GM12865 (cell line): Measurements from ENCODE around the gene CHFR.

Experiments used
- DNase-seq: peaks from one replicate; pipeline ENCODE4 v3.0.0; 2010; ENCODE audit warnings: low read depth
- H3K4me3 ChIP-seq: 2 replicates; pipeline ENCODE4 v1.5.1; 2011; ENCODE audit warnings: mild to moderate bottlenecking, low read depth, low read length, control low read depth
- TF ChIP-seq, protein P1 (sequence below): IDR thresholded peaks from 2 replicates; pipeline ENCODE4 v1.5.1; 2011; ENCODE audit warnings: low read length, control low read depth, low read depth, inconsistent platforms; ENCODE audit not compliant: insufficient read depth; ENCODE audit errors: missing control alignments

CHFR gene

DNA sequence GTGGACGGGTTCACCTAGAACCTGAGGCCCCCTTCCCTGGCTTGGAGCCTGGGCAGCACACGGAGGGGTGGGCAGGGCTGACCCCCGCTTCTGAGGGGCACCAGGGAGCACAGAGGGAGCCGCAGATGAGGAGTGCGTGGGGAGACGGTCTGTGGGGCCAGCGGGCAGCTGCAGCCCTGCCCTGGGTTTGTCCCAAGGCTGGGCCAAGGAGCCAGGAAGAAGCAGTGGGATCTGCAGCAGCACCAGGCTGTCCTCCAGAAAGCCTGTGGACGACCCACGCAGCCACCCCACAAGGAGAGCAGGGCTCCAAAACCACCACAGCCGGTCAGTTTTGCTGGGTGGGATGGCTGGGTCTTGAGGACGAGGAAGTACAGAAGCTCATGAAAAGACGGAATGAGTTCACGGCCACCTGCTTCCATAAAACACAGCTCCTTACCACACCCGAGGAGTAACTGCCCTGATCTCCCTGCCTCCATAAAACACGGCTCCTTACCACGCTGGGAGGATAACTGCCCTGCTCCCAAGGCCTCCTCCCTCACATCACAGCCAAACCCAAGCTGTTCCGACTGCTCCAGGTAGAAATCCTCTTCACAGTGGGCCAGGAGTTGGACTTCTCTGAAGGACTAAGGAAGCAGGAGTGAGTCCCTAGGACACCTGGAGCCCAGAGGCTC lies 48.9 kb downstream of the CHFR start:
- no peak for DNase-seq
- TF ChIP-seq, protein P1, sequence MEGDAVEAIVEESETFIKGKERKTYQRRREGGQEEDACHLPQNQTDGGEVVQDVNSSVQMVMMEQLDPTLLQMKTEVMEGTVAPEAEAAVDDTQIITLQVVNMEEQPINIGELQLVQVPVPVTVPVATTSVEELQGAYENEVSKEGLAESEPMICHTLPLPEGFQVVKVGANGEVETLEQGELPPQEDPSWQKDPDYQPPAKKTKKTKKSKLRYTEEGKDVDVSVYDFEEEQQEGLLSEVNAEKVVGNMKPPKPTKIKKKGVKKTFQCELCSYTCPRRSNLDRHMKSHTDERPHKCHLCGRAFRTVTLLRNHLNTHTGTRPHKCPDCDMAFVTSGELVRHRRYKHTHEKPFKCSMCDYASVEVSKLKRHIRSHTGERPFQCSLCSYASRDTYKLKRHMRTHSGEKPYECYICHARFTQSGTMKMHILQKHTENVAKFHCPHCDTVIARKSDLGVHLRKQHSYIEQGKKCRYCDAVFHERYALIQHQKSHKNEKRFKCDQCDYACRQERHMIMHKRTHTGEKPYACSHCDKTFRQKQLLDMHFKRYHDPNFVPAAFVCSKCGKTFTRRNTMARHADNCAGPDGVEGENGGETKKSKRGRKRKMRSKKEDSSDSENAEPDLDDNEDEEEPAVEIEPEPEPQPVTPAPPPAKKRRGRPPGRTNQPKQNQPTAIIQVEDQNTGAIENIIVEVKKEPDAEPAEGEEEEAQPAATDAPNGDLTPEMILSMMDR = no peak
- H3K4me3 ChIP-seq = no peak overlapping the region

DNA sequence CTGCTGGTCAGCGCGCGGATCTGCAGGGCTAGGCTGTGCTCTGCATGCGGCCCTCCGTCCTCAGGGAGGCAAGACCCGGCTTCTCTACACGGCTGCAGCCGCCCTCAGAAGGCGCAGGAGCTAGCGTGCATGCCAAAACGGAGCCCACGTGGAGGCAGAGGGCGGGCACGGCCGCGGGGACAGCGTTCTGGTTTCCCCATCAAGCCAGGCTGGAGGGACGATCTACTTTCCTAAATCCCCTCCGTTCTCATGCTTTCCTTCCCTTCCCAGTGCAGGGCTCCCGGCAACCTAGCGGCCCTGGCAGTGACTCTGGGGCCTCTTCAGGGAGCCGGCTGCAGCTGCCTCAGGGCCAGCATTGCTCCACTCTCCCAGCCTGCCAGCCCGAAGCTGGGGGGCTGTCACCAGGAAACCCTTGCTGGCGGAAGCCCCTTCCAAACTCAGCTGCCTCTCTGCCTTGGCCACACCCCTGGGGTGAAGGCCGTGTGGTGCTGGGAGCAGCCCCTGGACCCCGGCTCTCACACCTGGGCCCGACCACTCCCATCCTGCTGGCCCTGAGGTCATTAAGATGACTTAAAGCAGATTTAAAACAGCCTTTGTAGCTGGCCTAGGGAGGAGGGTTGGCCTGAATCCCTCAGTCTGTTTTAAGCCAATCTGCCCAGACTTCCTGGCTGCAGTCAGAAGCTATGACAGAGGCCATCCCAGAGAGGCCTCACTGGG lies 49.6 kb downstream of the CHFR start:
- DNase-seq = no peak
- TF ChIP-seq, protein P1 = no peak
- no peak overlapping the region for H3K4me3 ChIP-seq

DNA sequence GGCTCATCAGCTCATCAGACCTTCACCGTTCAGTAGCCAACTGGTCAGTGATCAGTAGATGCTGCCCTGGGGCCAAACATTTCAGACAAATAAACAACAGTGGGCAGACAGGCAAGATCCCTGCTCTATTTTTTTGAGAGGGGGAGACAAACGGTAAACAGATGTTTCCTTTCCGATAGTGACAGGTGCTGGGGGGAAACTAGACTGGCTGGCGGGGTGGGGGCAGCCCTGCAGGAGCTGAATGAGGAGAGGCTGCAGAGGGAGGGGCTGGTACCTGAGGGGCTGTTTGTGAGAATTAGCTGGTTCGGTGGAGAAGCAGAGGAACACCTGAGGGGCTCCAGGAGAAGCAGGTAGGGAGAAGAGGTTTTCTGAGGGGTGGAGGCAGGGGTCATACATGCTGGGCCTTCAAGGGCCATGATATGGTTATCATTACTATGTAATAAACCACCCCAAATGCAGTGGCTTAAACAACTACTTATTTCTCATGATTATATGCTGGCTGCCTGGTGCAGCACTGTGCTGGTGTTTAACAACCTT lies 50.5 kb downstream of the CHFR start:
- H3K4me3 ChIP-seq = peak overlapping the region; percentile 61
- TF ChIP-seq, protein P1 = no peak
- DNase-seq = peak; percentile 76

DNA sequence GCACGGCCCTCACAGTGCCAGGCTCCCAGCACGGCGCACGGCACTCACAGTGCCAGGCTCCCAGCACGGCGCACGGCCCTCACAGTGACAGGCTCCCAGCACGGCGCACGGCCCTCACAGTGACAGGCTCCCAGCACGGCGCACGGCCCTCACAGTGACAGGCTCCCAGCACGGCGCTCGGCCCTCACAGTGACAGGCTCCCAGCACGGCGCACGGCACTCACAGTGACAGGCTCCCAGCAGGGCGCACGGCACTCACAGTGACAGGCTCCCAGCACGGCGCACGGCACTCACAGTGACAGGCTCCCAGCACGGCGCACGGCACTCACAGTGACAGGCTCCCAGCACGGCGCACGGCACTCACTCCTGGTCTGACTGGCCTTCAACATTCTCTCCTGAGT lies 51.2 kb downstream of the CHFR start:
- DNase-seq = peak; percentile 52
- H3K4me3 ChIP-seq = peak overlapping the region; percentile 61

DNA sequence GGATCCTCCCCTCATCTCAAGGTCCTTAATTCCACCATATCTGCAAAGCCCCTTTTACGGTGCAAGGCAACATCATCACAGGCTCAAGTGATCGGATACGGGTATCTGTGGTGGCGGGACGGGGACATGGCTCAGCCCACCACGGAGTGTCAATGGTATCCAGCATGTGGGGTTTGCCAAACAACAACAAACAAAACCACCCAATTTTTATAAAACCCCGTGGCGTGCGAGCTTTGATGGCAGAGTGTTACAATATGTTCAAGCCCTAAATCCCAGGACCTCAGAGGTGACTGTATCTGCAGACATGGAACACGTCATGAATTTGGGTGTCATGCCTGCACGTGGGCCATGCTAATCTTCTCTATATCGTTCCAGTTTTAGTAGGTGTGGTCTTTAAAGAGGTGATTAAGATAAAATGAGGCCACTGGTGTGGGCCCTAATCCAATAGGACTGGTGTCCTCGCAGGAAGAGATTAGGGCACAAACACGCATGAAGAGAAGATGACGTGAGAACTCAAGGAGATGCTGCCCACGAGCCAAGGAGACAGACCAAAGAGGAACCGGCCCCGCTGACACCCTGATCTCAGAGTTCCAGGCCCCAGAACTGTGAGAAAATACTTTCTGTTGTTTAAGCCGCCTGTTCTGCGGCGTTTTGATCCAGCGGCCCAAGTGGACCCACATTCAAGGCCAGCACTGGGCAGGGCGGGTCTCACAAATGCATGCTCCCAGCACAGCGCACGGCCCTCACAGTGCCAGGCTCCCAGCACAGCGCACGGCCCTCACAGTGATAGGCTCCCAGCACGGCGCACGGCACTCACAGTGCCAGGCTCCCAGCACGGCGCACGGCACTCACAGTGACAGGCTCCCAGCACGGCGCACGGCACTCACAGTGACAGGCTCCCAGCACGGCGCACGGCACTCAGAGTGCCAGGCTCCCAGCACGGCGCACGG lies 52.1 kb downstream of the CHFR start:
- TF ChIP-seq, protein P1 = no peak
- H3K4me3 ChIP-seq = peak overlapping the region; percentile 18; the same call in 1 of the 2 replicates

DNA sequence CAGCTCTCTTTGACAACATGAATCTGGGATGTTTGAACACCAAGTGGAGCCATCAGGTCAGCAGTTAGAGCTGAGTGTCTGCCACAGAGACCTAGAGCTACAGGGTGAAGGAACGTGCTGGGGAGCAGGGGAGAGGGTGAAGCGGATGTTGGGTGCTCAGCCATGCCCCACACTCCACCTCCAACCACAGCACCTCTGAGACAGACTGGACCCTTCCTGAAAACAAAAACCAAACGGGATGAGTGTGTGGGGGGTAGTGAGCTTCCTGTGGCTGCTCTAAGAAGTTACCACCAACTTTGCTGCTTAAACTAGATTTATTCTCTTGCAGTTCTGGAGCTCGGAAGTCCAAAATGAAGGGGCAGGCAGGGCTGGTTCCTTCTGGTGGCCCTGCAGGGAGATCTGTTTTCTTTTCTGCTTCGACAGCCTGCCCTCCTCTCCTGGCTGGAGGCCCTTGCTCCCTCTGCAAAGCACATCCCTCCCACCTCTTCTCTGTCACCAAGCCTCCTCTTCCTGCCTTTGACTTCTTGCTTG lies 53.2 kb downstream of the CHFR start:
- no peak overlapping the region for H3K4me3 ChIP-seq
- TF ChIP-seq, protein P1 = no peak
- DNase-seq = peak; percentile 80

More for the DNA sequence above, 52.1 kb downstream of the CHFR start:
- no peak for DNase-seq
